Muscle of leg (tissue), 11 donors: ENCODE results near the gene FAM124A. TPM values are rescaled to one million over a fixed set of nuclear protein-coding genes. Genes with fewer than 3 reads are reported as not detected.
"Not testable (repeated sequence)": the region's sequence is repeated elsewhere in the genome, so short reads cannot be mapped to it uniquely, and the experiment has no call there.

Experiments
- DNase-seq: peaks from one replicate; pipeline ENCODE4 v3.0.0; 2013
- H3K27ac ChIP-seq: one replicate; pipeline ENCODE4 v1.5.1; 2013; ENCODE audit warnings: mild to moderate bottlenecking, low read length, control low read depth
- H3K27me3 ChIP-seq: one replicate; pipeline ENCODE4 v1.6.1; 2013; ENCODE audit warnings: low read length; ENCODE audit not compliant: control insufficient read depth, insufficient read depth
- H3K36me3 ChIP-seq: one replicate; pipeline ENCODE4 v1.6.1; 2013; ENCODE audit warnings: low read length; ENCODE audit not compliant: control insufficient read depth, insufficient read depth
- H3K4me1 ChIP-seq: one replicate; pipeline ENCODE4 v1.6.1; 2013; ENCODE audit warnings: low read length; ENCODE audit not compliant: control insufficient read depth, insufficient read depth
- H3K4me3 ChIP-seq: one replicate; pipeline ENCODE4 v1.5.1; 2013; ENCODE audit warnings: low read length, control low read depth
- H3K9me3 ChIP-seq: replicated peaks from 2 replicates; pipeline ENCODE4 v1.6.1; 2013; ENCODE audit warnings: low read depth, low read length; ENCODE audit not compliant: control insufficient read depth
- WGBS: methylation state at CpG from one replicate; pipeline ENCODE4 v1.1.5; 2013; ENCODE audit warnings: missing lambda C conversion rate; ENCODE audit not compliant: insufficient coverage; 5-methylcytosine and 5-hydroxymethylcytosine counted together
- polyA plus RNA-seq, 8 donors: library from polyadenylated mRNA; unstranded; fragments of 120-200 nt; gene quantifications; one replicate each; pipeline versions ENCODE4 v1.2.1 to v1.2.3, GENCODE V29; 2013; ENCODE audit warnings: inconsistent platforms in 1 of 8, low replicate concordance in 1 of 8; ENCODE audit not compliant: insufficient read length in 8 of 8, insufficient read depth in 1 of 8
- total RNA-seq: library from RNA; stranded (reverse); fragments of 120-200 nt; gene quantifications from one replicate; pipeline ENCODE4 v1.2.4, GENCODE V29; 2013

Gene FAM124A
- total and polyA plus RNA-seq, 9 donors, result 1.2 to 2.0 (median 1.6) TPM

GRCh38 chr13:51282322-51282721 lies 60.1 kb downstream of the FAM124A start:
- H3K27me3 ChIP-seq, result no peaks in the 10 kb centered on the region
- no peak overlapping the region for H3K4me3 ChIP-seq
- no peaks in the 10 kb centered on the region for H3K9me3 ChIP-seq
- H3K4me1 ChIP-seq, result no peaks in the 10 kb centered on the region
- no peak for DNase-seq
- H3K27ac ChIP-seq, result no peak overlapping the region
- no peaks in the 10 kb centered on the region for H3K36me3 ChIP-seq
- WGBS, result 92% methylated on average over 5 of the region's 6 CpGs

GRCh38 chr13:51282923-51283322 lies 60.7 kb downstream of the FAM124A start:
- not testable (repeated sequence) for H3K4me1 ChIP-seq, DNase-seq, H3K9me3 ChIP-seq, H3K36me3 ChIP-seq, H3K27me3 ChIP-seq, H3K4me3 ChIP-seq, H3K27ac ChIP-seq
- WGBS, result 88% methylated on average over 4 of the region's 5 CpGs

GRCh38 chr13:51283371-51283770 lies 61.2 kb downstream of the FAM124A start:
- no CpG with 5 or more reads among the region's 1 CpG for WGBS
- Histone ChIP-seq H3K36me3 (no peaks in the 10 kb centered on the region), H3K4me3 (no peak overlapping the region), H3K27me3 (no peaks in the 10 kb centered on the region), H3K27ac (no peak overlapping the region), H3K4me1 (no peaks in the 10 kb centered on the region), H3K9me3 (no peaks in the 10 kb centered on the region)
- DNase-seq, result no peak

GRCh38 chr13:51284339-51284738 lies 62.1 kb downstream of the FAM124A start:
- H3K4me1 ChIP-seq, result no peaks in the 10 kb centered on the region
- no peak overlapping the region for H3K27ac ChIP-seq
- no peak for DNase-seq
- no peaks in the 10 kb centered on the region for H3K27me3 ChIP-seq
- no peaks in the 10 kb centered on the region for H3K36me3 ChIP-seq
- H3K9me3 ChIP-seq, result no peaks in the 10 kb centered on the region
- H3K4me3 ChIP-seq, result no peak overlapping the region
- WGBS, result 100% methylated on average over 1 of the region's 3 CpGs

- no peak overlapping the region for H3K4me3 ChIP-seq
- H3K27me3 ChIP-seq, result no peaks in the 10 kb centered on the region
- H3K36me3 ChIP-seq, result no peaks in the 10 kb centered on the region
- no peaks in the 10 kb centered on the region for H3K4me1 ChIP-seq
- peak; percentile 83 for DNase-seq
- no peak overlapping the region for H3K27ac ChIP-seq
- WGBS, result 50% methylated on average over 11 of the region's 13 CpGs
- no peaks in the 10 kb centered on the region for H3K9me3 ChIP-seq
These were observed 64.2 kb downstream of the FAM124A start for GRCh38 chr13:51286135-51287002.

GRCh38 chr13:51287758-51288157 lies 65.6 kb downstream of the FAM124A start:
- no peaks in the 10 kb centered on the region for H3K9me3 ChIP-seq
- DNase-seq, result no peak
- no peak overlapping the region for H3K27ac ChIP-seq
- no peaks in the 10 kb centered on the region for H3K36me3 ChIP-seq
- WGBS, result 78% methylated on average over 4 of the region's 4 CpGs
- no peak overlapping the region for H3K4me3 ChIP-seq
- H3K27me3 ChIP-seq, result no peaks in the 10 kb centered on the region
- peaks cover 2% of the 10 kb centered on the region for H3K4me1 ChIP-seq

- H3K27ac ChIP-seq, H3K4me1 ChIP-seq, H3K4me3 ChIP-seq, DNase-seq, H3K27me3 ChIP-seq, H3K36me3 ChIP-seq, H3K9me3 ChIP-seq: not testable (repeated sequence)
- 85% methylated on average over 1 of the region's 1 CpG for WGBS
These were observed 66.1 kb downstream of the FAM124A start for GRCh38 chr13:51288254-51288653.

GRCh38 chr13:51291341-51291740 lies 69.1 kb downstream of the FAM124A start:
- 73% methylated on average over 4 of the region's 5 CpGs for WGBS

GRCh38 chr13:51292000-51292565 lies 69.9 kb downstream of the FAM124A start:
- DNase-seq, result peak; percentile 27
- Histone ChIP-seq H3K4me3 (no peak overlapping the region), H3K4me1 (peaks cover 2% of the 10 kb centered on the region), H3K9me3 (no peaks in the 10 kb centered on the region), H3K27ac (no peak overlapping the region), H3K27me3 (no peaks in the 10 kb centered on the region), H3K36me3 (no peaks in the 10 kb centered on the region)
- 60% methylated on average over 1 of the region's 6 CpGs for WGBS

More at GRCh38 chr13:51291341-51291740, 69.1 kb downstream of the FAM124A start:
- Histone ChIP-seq H3K4me1 (peaks cover 2% of the 10 kb centered on the region), H3K4me3 (no peak overlapping the region), H3K36me3 (no peaks in the 10 kb centered on the region), H3K9me3 (no peaks in the 10 kb centered on the region), H3K27ac (no peak overlapping the region), H3K27me3 (no peaks in the 10 kb centered on the region)
- no peak for DNase-seq

GRCh38 chr13:51297556-51297955 lies 75.4 kb downstream of the FAM124A start:
- H3K27ac ChIP-seq, result no peak overlapping the region
- H3K27me3 ChIP-seq, result no peaks in the 10 kb centered on the region
- no peaks in the 10 kb centered on the region for H3K4me1 ChIP-seq
- no peaks in the 10 kb centered on the region for H3K9me3 ChIP-seq
- H3K4me3 ChIP-seq, result no peak overlapping the region
- H3K36me3 ChIP-seq, result no peaks in the 10 kb centered on the region
- DNase-seq, result no peak
- WGBS, result no CpG with 5 or more reads among the region's 2 CpGs
